GM23338 (cell line): ENCODE results near the gene ARID1B.

Experiments used
- CREB1 ChIP-seq: fragments of 250-450 bp; sonication (Bioruptor Pico); IDR thresholded peaks from 2 replicates; pipeline ENCODE4 v1.5.0; 2020; ENCODE audit warnings: low read depth, mild to moderate bottlenecking, moderate library complexity
- EZH2 ChIP-seq: fragments of 200-600 bp; sonication (generic); IDR thresholded peaks from one replicate; pipeline ENCODE4 v1.8.0; 2017; ENCODE audit warnings: antibody characterized with exemption, mild to moderate bottlenecking, low read depth; ENCODE audit not compliant: unreplicated experiment
- EZH2phosphoT487 ChIP-seq: fragments of 200-600 bp; sonication (generic); IDR thresholded peaks from one replicate; pipeline ENCODE4 v1.8.1; 2018; ENCODE audit warnings: antibody characterized with exemption; ENCODE audit not compliant: unreplicated experiment
- POLR2AphosphoS5 ChIP-seq: IDR thresholded peaks from 2 replicates; pipeline ENCODE4 v1.6.1; 2016; ENCODE audit warnings: antibody characterized with exemption, low read depth
- ZNF331 ChIP-seq: fragments of 250-450 bp; sonication (Bioruptor Pico); IDR thresholded peaks from 2 replicates; pipeline ENCODE4 v1.5.0; 2020; ENCODE audit warnings: low read depth, mild to moderate bottlenecking, moderate library complexity
- TF ChIP-seq, protein P1 (sequence below), 2 experiments: fragments of 200-600 bp in 1 of 2; sonication (generic) in 1 of 2; conservative IDR thresholded peaks; 2 replicates each; pipeline versions ENCODE4 v1.5.1 to v1.6.1; 2016 to 2017; ENCODE audit warnings: antibody characterized with exemption in 2 of 2, low read depth in 2 of 2, mild to moderate bottlenecking in 2 of 2, moderate library complexity in 1 of 2
- TF ChIP-seq, protein P2 (sequence below): IDR thresholded peaks from one replicate; pipeline ENCODE4 v1.6.1; 2018; ENCODE audit warnings: antibody characterized with exemption; ENCODE audit not compliant: unreplicated experiment

DNA sequence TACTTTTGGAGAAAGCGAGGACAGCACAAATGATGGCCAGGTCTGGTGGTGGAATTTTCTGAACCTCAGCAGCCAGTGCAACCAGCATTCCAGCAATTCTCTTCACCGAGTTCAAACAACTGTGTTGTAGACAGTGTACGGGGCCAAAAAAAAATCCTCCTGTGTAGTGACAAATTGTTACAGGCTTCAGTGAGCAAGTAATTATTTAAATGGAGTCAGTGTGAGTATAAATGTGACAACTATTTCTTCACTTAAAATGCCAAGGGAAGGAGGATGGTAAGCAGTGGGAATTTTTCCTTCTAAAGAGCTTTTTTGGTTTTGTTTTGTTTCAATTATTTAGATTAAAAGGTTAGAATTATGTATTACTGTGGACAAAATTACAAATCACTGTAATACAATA is 392.0 kb downstream of the ARID1B start:
- TF ChIP-seq EZH2, result no peak
- TF ChIP-seq, protein P1, sequence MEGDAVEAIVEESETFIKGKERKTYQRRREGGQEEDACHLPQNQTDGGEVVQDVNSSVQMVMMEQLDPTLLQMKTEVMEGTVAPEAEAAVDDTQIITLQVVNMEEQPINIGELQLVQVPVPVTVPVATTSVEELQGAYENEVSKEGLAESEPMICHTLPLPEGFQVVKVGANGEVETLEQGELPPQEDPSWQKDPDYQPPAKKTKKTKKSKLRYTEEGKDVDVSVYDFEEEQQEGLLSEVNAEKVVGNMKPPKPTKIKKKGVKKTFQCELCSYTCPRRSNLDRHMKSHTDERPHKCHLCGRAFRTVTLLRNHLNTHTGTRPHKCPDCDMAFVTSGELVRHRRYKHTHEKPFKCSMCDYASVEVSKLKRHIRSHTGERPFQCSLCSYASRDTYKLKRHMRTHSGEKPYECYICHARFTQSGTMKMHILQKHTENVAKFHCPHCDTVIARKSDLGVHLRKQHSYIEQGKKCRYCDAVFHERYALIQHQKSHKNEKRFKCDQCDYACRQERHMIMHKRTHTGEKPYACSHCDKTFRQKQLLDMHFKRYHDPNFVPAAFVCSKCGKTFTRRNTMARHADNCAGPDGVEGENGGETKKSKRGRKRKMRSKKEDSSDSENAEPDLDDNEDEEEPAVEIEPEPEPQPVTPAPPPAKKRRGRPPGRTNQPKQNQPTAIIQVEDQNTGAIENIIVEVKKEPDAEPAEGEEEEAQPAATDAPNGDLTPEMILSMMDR (conservative IDR thresholded peaks at IDR 0.05; ENCODE audit: low read depth in 2 of 2), result no peak
- no peak for TF ChIP-seq POLR2AphosphoS5
- no peak for TF ChIP-seq ZNF331 (CRISPR knock-in tag)
- no peak for TF ChIP-seq CREB1 (CRISPR knock-in tag)
- TF ChIP-seq EZH2phosphoT487, result no peak
- TF ChIP-seq, protein P2, sequence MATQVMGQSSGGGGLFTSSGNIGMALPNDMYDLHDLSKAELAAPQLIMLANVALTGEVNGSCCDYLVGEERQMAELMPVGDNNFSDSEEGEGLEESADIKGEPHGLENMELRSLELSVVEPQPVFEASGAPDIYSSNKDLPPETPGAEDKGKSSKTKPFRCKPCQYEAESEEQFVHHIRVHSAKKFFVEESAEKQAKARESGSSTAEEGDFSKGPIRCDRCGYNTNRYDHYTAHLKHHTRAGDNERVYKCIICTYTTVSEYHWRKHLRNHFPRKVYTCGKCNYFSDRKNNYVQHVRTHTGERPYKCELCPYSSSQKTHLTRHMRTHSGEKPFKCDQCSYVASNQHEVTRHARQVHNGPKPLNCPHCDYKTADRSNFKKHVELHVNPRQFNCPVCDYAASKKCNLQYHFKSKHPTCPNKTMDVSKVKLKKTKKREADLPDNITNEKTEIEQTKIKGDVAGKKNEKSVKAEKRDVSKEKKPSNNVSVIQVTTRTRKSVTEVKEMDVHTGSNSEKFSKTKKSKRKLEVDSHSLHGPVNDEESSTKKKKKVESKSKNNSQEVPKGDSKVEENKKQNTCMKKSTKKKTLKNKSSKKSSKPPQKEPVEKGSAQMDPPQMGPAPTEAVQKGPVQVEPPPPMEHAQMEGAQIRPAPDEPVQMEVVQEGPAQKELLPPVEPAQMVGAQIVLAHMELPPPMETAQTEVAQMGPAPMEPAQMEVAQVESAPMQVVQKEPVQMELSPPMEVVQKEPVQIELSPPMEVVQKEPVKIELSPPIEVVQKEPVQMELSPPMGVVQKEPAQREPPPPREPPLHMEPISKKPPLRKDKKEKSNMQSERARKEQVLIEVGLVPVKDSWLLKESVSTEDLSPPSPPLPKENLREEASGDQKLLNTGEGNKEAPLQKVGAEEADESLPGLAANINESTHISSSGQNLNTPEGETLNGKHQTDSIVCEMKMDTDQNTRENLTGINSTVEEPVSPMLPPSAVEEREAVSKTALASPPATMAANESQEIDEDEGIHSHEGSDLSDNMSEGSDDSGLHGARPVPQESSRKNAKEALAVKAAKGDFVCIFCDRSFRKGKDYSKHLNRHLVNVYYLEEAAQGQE, result no peak
